Type B pancreatic cell (in vitro differentiated cells): ENCODE data around the gene MAST3. TPM values are rescaled to one million over a fixed set of nuclear protein-coding genes. Genes with fewer than 3 reads are reported as not detected.
"Not testable (repeated sequence)": the region's sequence is repeated elsewhere in the genome, so short reads cannot be mapped to it uniquely, and the experiment has no call there.

ENCODE experiments used
- DNase-seq: peaks from one replicate; pipeline ENCODE4 v3.0.0; 2021; ENCODE audit warnings: mixed read lengths; ENCODE audit not compliant: unreplicated experiment; ENCODE audit errors: extremely low spot score
- H3K27ac Mint-ChIP-seq: 2 replicates; pipeline ENCODE4 v1.8.0; 2021; ENCODE audit warnings: mild to moderate bottlenecking, mixed read lengths
- H3K27me3 Mint-ChIP-seq: 2 replicates; pipeline ENCODE4 v1.8.0; 2021; ENCODE audit warnings: mixed read lengths
- H3K36me3 Mint-ChIP-seq: 2 replicates; pipeline ENCODE4 v1.8.0; 2021; ENCODE audit warnings: mixed read lengths
- H3K4me1 Mint-ChIP-seq: one replicate; pipeline ENCODE4 v1.8.0; 2021; ENCODE audit warnings: mixed read lengths; ENCODE audit not compliant: unreplicated experiment
- H3K4me3 Mint-ChIP-seq: 2 replicates; pipeline ENCODE4 v1.8.0; 2021; ENCODE audit warnings: mild to moderate bottlenecking, mixed read lengths
- H3K9me3 Mint-ChIP-seq: 2 replicates; pipeline ENCODE4 v1.8.0; 2021; ENCODE audit warnings: mixed read lengths
- total RNA-seq: library from RNA; stranded (reverse); gene quantifications from 2 replicates; pipeline ENCODE4 v1.2.1, GENCODE V29; 2021; ENCODE audit warnings: low replicate concordance
- TF ChIP-seq, protein P1 (sequence below): fragments of 200-600 bp; sonication (generic); conservative IDR thresholded peaks from 2 replicates; pipeline ENCODE4 v1.5.0; 2021; ENCODE audit warnings: antibody characterized with exemption, mild to moderate bottlenecking

MAST3 gene
- total RNA-seq, 1 donor from 2014 or later = 14.1 TPM

DNA sequence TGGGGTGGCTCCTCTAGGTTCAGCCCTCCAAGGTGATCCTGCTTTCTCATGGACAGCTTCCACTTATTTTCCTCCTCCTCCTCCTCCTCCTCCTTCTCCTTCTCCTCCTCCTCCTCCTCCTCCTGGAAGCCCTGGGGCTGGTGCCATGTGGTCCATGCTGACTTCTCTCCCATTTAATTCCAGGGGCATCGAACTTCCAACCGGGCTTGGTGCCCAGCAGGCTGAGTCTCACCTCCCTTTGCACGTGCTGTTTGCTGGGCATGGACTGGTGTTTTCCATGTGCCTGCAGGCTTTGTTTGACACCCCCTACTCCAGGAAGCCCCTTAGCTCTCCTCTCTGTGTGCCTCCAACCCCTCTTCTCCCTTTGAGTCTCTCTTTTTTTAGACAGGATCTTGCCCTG lies 3.7 kb downstream of the MAST3 start:
- no peak overlapping the region for H3K4me3 Mint-ChIP-seq
- no peak for DNase-seq
- peaks cover 45% of the 10 kb centered on the region for H3K27me3 Mint-ChIP-seq
- TF ChIP-seq, protein P1, sequence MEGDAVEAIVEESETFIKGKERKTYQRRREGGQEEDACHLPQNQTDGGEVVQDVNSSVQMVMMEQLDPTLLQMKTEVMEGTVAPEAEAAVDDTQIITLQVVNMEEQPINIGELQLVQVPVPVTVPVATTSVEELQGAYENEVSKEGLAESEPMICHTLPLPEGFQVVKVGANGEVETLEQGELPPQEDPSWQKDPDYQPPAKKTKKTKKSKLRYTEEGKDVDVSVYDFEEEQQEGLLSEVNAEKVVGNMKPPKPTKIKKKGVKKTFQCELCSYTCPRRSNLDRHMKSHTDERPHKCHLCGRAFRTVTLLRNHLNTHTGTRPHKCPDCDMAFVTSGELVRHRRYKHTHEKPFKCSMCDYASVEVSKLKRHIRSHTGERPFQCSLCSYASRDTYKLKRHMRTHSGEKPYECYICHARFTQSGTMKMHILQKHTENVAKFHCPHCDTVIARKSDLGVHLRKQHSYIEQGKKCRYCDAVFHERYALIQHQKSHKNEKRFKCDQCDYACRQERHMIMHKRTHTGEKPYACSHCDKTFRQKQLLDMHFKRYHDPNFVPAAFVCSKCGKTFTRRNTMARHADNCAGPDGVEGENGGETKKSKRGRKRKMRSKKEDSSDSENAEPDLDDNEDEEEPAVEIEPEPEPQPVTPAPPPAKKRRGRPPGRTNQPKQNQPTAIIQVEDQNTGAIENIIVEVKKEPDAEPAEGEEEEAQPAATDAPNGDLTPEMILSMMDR = no peak
- peaks cover 6% of the 10 kb centered on the region for H3K4me1 Mint-ChIP-seq
- no peaks in the 10 kb centered on the region for H3K9me3 Mint-ChIP-seq
- H3K27ac Mint-ChIP-seq = no peak overlapping the region
- no peaks in the 10 kb centered on the region for H3K36me3 Mint-ChIP-seq

DNA sequence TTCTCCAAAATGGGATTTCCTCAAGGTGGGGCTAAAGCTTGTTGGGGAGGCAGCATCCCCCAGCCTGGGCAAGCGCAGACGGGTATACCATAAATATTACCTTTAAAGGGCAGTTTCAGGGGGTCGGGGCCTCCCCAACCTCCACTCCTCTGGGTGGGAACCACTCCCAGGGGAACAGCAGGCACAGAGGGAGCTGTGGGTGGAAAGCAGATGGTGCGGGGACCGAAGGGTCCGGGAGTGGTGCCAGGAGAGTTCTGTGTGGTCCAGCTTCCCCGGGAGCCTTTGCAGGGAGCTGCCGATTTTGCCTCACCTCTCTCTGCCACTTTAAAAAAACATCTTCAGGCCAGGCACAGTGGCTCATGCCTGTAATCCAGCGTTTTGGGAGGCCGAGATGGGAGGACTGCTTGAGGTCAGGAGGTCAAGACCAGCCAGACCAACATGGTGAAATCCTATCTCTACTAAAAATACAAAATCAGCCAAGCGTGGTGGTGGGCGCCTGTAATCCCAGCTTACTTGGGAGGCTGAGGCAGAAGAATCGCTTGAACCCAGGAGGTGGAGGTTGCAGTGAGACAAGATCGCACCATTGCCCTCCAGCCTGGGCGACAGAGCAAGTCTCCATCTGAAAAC lies 5.5 kb downstream of the MAST3 start:
- Mint-ChIP-seq H3K27ac (no peak overlapping the region), H3K27me3 (peaks cover 38% of the 10 kb centered on the region), H3K4me1 (peaks cover 6% of the 10 kb centered on the region), H3K4me3 (no peak overlapping the region), H3K9me3 (no peaks in the 10 kb centered on the region), H3K36me3 (no peaks in the 10 kb centered on the region)
- TF ChIP-seq, protein P1 = no peak
- DNase-seq = no peak

DNA sequence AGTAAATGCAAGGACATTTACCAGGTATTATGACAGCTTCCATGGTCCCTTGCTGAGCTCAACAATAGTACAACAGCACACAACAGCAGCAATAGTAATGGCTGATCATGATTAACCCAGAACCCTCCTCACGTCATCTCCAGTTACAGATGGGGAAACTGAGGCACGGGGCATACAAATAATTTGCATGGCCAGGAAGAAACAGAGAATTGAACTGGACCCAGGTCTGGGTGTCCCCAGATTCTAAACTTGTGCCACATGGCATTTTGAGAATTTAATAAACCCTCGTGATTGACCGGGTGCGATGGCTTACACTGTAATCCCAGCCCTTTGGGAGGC lies 7.2 kb downstream of the MAST3 start:
- H3K27ac Mint-ChIP-seq = peak overlapping the region; percentile 79
- no peak for DNase-seq
- no peaks in the 10 kb centered on the region for H3K9me3 Mint-ChIP-seq
- no peaks in the 10 kb centered on the region for H3K36me3 Mint-ChIP-seq
- peaks cover 36% of the 10 kb centered on the region for H3K27me3 Mint-ChIP-seq
- H3K4me3 Mint-ChIP-seq = peak overlapping the region; percentile 82
- H3K4me1 Mint-ChIP-seq = peaks cover 12% of the 10 kb centered on the region
- TF ChIP-seq, protein P1 = no peak

DNA sequence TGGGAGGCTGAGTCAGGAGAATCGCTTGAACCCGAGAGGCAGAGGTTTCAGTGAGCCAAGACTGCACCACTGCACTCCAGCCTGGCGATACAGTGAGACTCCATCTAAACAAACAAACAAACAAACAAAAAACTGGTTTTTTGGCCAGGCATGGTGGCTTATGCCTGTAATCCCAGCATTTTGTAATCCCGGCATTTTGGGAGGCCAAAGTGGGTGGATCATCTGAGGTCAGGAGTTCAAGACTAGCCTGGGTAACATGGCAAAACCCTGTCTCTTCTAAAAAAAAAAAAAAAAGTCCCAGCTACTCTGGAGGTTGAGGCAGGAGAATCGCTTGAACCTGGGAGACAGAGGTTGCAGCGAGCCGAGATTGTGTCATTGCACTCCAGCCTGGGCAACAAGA lies 7.7 kb downstream of the MAST3 start:
- Mint-ChIP-seq H3K4me1 (peaks cover 12% of the 10 kb centered on the region), H3K27me3 (peaks cover 34% of the 10 kb centered on the region)
- H3K4me3 Mint-ChIP-seq, H3K27ac Mint-ChIP-seq, H3K36me3 Mint-ChIP-seq, H3K9me3 Mint-ChIP-seq, DNase-seq: not testable (repeated sequence)

DNA sequence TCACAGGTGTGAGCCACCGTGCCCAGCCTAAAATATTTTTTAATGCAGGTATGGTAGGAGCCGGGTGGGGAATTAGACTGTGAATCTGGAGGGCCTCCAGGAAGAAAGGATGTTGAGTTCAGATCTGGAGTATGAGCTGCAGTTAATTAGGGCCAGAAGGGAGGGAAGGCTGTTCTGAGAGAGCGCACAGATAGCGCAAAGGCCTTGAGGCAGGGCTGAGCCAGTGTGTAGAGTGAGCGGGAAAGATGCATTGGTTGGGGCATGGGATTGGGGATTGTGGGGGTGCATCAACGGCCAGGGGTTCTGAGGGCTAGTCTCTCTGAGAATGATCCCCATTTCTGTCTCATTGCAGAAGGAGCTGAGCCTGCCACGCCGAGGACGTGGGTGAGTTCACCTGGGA lies 9.7 kb downstream of the MAST3 start:
- TF ChIP-seq, protein P1 = no peak
- H3K4me3 Mint-ChIP-seq = peak overlapping the region; percentile 76
- H3K27me3 Mint-ChIP-seq = peaks cover 32% of the 10 kb centered on the region

DNA sequence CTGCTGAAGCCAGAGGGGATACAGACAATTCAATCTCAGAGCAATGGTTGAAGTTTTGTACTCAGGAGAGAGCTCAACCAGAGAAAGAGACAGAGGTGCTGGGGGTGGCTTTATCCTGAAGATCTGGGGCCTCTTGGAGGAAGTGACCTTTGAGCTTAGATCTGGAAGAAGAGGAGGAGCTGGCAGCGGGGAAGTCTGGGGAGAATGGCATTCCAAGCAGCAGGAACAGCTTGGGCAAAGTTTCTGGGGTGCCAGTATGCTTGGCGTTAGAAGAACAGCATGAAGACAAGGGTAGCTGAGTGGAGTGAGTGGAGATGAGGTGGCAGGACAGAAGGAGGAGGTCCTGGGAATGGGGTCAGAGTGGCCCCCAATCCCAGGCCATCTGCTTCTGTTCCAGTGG lies 11.3 kb downstream of the MAST3 start:
- Mint-ChIP-seq H3K4me1 (peaks cover 12% of the 10 kb centered on the region), H3K27ac (peak overlapping the region; percentile 25), H3K27me3 (peaks cover 34% of the 10 kb centered on the region)

More for the DNA sequence above, 9.7 kb downstream of the MAST3 start:
- Mint-ChIP-seq H3K27ac (no peak overlapping the region), H3K4me1 (peaks cover 12% of the 10 kb centered on the region), H3K9me3 (no peaks in the 10 kb centered on the region), H3K36me3 (no peaks in the 10 kb centered on the region)
- no peak for DNase-seq

More for the DNA sequence above, 11.3 kb downstream of the MAST3 start:
- TF ChIP-seq, protein P1 = no peak
- peak overlapping the region; percentile 87 for H3K4me3 Mint-ChIP-seq
- DNase-seq = no peak
- H3K36me3 Mint-ChIP-seq = no peaks in the 10 kb centered on the region
- H3K9me3 Mint-ChIP-seq = no peaks in the 10 kb centered on the region
